Memory B cell (primary cell): ENCODE measurements around the gene CASZ1.

Experiments
- ATAC-seq: fragments of 150-1000 bp; cut with Tn5 transposase; 2 replicates; pipeline ENCODE4 v1.10.0; 2021; ENCODE audit warnings: low read depth, mild to moderate bottlenecking, moderate library complexity
- DNase-seq, 2 donors: peaks; one replicate each; pipeline ENCODE4 v3.0.0; 2022; ENCODE audit warnings: low spot score in 2 of 2
- H3K27ac Mint-ChIP-seq: one replicate; pipeline ENCODE4 v1.8.0; 2022; ENCODE audit warnings: mild to moderate bottlenecking, moderate library complexity, mixed read lengths
- H3K27me3 Mint-ChIP-seq: one replicate; pipeline ENCODE4 v1.8.0; 2022; ENCODE audit warnings: mixed read lengths
- H3K36me3 Mint-ChIP-seq: one replicate; pipeline ENCODE4 v1.8.0; 2022; ENCODE audit warnings: mild to moderate bottlenecking, mixed read lengths
- H3K4me1 Mint-ChIP-seq: one replicate; pipeline ENCODE4 v1.8.0; 2022; ENCODE audit warnings: mixed read lengths
- H3K4me3 Mint-ChIP-seq: one replicate; pipeline ENCODE4 v1.8.0; 2022; ENCODE audit warnings: mild to moderate bottlenecking, moderate library complexity, mixed read lengths
- H3K9me3 Mint-ChIP-seq: one replicate; pipeline ENCODE4 v1.8.0; 2022; ENCODE audit warnings: mixed read lengths

Gene CASZ1

DNA sequence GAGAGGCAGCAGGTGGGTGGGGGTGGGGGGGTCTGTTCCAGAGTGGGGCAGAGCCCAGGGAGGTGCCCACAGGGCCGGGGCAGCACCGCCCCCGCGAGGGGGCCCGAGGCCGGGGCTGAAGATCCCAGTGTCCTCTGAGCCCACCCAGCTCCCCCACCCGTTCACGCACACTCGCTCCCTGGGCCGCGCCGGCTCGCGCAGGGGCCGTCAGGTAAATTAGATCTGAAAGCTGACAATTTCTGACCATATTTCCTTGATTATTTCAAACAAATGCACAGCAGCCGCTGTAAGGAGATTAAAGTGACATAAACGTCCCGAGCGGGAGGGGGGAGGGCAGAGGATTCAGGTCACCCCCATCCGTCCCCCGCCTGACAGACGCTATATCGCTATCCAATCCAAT, 118.0 kb downstream of the CASZ1 start:
- Mint-ChIP-seq H3K36me3 (no peaks in the 10 kb centered on the region), H3K27ac (no peak overlapping the region), H3K4me1 (peaks cover 12% of the 10 kb centered on the region), H3K27me3 (no peaks in the 10 kb centered on the region), H3K9me3 (no peaks in the 10 kb centered on the region), H3K4me3 (no peak overlapping the region)
- DNase-seq, result no peak
- no peak for ATAC-seq

DNA sequence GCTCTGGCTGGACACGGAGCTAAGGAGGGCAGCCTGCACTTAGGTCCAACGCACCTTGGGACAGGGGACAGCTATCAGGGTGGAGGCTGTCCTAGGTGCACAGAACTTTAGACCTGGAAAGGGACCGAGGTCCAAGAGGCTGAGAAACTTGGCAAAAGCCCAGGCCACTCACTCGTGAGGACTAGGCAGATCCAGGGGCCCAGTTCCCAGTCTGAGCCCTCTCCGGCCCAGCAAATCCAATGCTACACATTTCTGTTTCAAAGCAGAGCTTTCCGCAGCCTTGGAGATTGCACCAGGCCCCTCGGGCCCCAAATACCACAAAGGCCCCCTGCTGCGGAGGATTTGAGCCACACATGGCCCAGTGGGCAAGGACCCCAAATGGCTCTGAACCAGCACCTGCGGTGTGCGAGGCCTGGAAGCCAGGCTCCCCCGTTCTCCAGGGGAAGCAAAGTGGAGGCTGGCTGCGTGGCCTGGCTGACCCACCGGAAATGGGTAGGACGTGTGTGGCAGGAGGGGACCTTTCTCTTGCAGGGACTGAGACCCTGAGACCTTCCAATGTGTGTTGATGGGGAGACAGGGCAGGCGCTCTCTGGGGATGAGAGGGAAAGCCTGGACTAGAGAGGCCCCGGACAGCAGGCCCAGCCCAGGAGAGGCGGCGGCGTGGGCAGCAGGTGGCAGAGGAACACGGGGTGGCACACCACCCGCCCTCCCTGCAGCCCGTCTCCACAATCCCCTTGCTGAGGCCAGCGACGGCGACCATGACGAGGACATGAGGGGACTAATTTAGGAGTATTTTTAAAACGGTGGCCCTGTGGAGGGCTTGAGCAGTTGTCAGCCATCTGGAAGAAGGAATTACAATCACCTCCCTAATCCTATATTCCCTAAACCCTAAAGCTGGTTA, 118.7 kb downstream of the CASZ1 start:
- Mint-ChIP-seq H3K9me3 (no peaks in the 10 kb centered on the region), H3K4me1 (peaks cover 9% of the 10 kb centered on the region), H3K27me3 (no peaks in the 10 kb centered on the region), H3K4me3 (no peak overlapping the region), H3K27ac (no peak overlapping the region), H3K36me3 (no peaks in the 10 kb centered on the region)
- no peak for DNase-seq
- ATAC-seq, result no peak

DNA sequence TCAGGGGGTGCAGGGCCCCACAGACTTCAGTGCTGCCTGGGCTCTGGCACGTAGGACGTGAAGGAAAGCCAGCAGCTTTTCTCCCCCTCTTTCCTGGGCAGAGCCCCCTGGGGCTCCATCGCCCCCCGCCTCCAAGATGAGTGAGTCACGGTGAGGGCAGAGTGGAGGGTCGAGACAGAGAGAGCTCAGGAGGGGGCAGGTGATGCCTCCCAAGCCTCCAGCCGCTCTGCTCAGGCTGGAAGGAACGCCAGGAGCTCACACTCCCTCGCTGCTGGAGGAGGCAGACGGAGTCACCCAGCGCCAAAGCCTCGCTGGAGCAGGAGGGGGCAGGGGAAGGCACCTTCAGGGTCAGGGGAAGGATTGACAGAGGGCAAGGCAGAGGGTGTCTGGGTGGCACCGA, 119.5 kb downstream of the CASZ1 start:
- Mint-ChIP-seq H3K9me3 (no peaks in the 10 kb centered on the region), H3K27me3 (no peaks in the 10 kb centered on the region), H3K27ac (peak overlapping the region; percentile 54), H3K4me3 (no peak overlapping the region), H3K4me1 (peaks cover 4% of the 10 kb centered on the region), H3K36me3 (no peaks in the 10 kb centered on the region)
- DNase-seq (no peak), ATAC-seq (no peak)

DNA sequence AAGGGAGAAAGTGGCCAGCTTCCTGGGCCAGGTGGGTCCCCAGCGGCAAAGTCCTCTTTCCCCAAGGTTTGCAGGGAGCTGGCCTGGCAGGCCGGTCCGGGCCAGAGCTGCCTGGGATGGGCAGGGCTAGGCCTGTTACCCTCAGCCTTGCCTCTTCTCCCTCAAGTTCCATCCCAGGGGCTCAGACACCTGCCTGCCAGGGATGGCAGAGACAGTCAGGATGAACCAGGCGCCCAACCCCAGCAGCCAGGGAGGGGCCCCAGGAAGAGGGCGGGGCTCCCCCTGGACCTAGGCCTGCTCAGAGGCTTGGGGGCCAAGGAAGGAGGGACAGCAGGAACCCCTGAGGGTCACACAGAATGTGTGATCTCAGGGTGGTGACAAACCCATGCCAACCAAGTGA, 120.6 kb downstream of the CASZ1 start:
- Mint-ChIP-seq H3K4me3 (no peak overlapping the region), H3K9me3 (no peaks in the 10 kb centered on the region), H3K27me3 (no peaks in the 10 kb centered on the region), H3K27ac (no peak overlapping the region), H3K4me1 (peaks cover 7% of the 10 kb centered on the region), H3K36me3 (no peaks in the 10 kb centered on the region)
- ATAC-seq (no peak), DNase-seq (no peak)

DNA sequence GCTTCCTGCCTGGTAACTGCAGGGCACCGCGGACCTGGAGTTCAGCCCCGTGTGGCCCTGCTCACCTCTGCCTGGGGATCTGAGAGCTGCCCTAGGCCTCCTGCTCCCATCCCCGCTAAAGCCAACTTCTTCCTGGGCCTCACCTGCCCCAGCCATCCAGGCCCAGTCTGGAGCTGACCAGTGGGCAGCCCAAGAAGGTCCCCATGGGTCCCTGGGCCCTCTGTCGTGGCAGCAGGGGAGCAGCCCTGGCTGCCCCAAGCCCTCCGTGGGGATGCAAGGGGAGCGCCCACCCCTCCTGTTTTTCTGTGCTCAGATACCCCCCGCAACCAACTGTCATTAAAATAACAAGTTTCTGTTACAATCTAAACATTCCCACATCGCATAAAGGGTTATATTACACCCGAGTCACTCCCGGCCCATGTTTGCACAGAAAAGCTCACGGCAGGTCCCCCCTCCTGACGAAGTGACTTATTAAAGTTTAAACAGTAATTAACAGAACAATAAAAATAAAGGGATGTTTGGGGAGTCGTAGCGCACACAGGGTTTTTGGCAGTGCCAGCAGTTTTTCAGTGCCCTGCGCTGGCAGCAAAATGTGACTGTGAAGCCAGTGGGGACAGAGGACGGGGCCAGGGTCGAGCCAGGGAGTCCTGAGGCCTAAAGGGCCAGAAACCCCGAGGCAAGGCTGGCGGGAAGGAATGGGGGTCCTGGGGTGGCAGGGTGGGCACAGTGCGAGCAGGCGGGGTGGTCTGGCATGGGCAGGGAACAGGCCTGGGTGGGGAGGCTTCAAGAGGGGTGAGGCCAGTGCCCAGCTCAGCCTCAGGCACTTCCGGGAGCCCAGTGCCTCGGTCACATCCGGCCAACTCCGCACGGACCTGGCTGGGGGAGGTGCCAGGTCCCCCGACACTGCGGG, 121.5 kb downstream of the CASZ1 start:
- H3K27ac Mint-ChIP-seq, result no peak overlapping the region
- H3K4me3 Mint-ChIP-seq, result no peak overlapping the region
- no peaks in the 10 kb centered on the region for H3K27me3 Mint-ChIP-seq
- H3K9me3 Mint-ChIP-seq, result no peaks in the 10 kb centered on the region
- no peak for DNase-seq
- H3K36me3 Mint-ChIP-seq, result no peaks in the 10 kb centered on the region
- ATAC-seq, result no peak
- H3K4me1 Mint-ChIP-seq, result peaks cover 9% of the 10 kb centered on the region

DNA sequence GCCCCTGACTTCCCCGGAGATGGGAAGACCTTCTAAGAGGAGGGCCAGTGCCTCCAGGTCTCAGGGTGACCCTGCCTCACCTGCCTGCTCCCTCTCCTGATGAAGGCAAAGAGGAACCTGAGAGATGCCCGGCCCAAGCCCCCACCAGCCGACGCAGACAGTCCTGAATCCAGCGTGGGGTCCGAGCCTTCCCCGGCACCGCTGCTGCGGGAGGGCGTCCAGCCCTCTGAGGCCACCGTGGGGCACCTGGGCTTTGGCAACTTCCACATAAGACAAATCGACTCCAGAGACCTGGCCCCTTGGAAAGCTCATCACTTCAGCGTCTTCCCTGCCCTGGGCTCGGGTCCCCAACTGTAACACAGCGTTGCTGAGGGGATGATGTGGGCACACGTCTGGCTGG, 122.2 kb downstream of the CASZ1 start:
- Mint-ChIP-seq H3K27ac (no peak overlapping the region), H3K27me3 (no peaks in the 10 kb centered on the region), H3K4me1 (peaks cover 6% of the 10 kb centered on the region), H3K4me3 (no peak overlapping the region), H3K36me3 (no peaks in the 10 kb centered on the region), H3K9me3 (no peaks in the 10 kb centered on the region)
- DNase-seq (no peak), ATAC-seq (no peak)

DNA sequence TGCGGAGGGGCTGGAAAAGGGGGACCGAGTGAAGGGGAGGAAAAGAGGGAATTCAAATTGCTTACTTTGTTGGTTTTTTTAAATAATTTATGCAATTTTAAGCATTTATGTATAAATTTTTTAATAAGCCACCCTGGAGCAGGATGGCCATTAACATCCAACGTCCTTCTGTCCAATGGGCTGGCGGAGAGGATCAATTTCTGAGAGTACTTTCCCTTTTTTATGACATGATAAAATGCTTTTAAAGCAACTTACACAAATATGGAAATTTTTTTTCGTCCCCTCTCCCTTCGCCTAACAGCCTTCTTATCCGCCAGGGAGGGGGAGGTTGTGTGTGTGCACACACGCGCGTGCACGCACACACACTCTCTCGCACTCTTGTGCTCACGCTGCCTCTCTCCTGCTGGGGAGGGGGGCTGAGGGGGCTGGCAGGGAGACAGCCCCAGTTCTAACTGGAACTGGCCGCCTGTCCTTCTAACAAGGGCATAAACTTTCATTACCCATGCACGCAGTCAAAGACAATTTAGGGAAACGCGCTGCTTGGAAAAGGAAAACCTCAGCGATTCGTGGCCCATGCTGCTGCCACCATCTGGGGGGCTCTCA, 123.2 kb downstream of the CASZ1 start:
- H3K4me3 Mint-ChIP-seq, result no peak overlapping the region
- H3K4me1 Mint-ChIP-seq, result peaks cover 6% of the 10 kb centered on the region
- no peaks in the 10 kb centered on the region for H3K9me3 Mint-ChIP-seq
- H3K36me3 Mint-ChIP-seq, result no peaks in the 10 kb centered on the region
- DNase-seq, result no peak
- H3K27ac Mint-ChIP-seq, result no peak overlapping the region
- ATAC-seq, result no peak
- no peaks in the 10 kb centered on the region for H3K27me3 Mint-ChIP-seq

DNA sequence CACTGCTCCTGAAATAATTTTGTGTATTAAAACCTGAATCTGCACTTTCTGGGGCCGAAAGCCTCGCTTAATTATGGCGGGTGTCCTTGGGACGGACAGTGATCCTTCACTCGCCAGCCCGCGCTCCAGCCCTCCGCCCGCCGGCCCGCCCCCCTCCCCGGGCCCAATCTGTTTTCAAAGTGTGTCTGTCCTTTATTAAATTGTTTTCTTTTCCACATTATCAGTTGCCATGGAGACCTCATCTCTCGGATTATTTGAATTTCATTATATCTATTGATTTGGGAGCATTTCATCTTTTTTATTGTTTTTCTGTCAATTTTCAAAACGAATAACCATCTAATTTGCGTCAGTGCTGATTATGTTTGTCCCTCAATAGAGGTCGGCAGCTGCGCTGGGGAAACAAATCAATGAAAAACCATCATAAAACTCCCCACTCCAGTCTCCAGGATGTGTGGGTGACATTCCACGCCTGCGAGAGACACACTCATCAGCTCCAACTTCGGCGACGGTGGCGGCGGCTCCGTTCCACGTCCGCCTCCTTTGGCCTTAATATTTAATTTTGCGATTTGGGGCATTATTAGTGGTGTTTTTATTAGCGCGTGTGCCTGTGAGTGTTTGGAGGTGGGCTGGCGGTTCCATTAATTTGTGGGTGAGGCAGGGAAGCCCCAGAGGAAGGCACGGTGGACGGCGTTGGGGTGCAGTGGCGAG, 123.9 kb downstream of the CASZ1 start:
- H3K27ac Mint-ChIP-seq, result no peak overlapping the region
- H3K36me3 Mint-ChIP-seq, result no peaks in the 10 kb centered on the region
- H3K27me3 Mint-ChIP-seq, result no peaks in the 10 kb centered on the region
- ATAC-seq (no peak), DNase-seq (no peak)
- H3K4me3 Mint-ChIP-seq, result no peak overlapping the region
- H3K9me3 Mint-ChIP-seq, result no peaks in the 10 kb centered on the region
- H3K4me1 Mint-ChIP-seq, result peaks cover 6% of the 10 kb centered on the region

DNA sequence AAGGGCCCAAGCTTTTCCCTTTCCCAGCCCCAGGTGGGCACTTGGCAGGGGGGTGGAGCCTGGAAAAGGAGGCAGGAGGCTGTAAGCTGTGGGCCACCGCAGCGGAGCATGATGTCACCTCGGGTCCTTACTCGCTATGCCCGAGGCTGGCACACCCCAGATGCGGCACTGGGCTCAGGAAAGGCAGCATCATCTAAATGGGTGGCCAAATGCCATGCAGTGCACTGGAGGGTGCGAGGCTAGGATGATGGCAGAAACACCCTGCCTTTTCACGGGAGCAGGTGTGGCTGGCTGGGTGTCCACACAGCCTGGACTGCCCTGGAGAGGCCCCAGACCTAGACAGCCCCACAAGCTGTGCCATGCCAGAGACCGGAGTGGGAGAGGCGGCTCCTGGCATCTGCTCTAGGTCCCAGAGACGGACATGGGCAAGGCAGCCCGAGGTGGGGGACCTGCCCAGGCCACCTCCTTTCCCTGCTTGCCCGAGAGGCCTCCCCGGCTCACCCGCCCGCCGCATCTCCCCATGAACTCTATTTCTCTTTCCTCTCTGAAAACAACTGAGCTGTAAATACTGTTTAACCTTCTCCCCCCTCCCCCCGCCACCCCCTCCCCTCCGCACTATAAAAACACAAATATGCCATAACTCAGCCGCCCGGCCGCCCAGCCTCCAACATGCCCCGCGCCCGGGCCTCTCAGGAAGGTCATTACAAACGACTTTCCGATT, 124.7 kb downstream of the CASZ1 start:
- no peak for ATAC-seq
- H3K4me1 Mint-ChIP-seq, result peaks cover 6% of the 10 kb centered on the region
- H3K27me3 Mint-ChIP-seq, result no peaks in the 10 kb centered on the region
- H3K27ac Mint-ChIP-seq, result no peak overlapping the region
- no peak for DNase-seq
- H3K9me3 Mint-ChIP-seq, result no peaks in the 10 kb centered on the region
- no peaks in the 10 kb centered on the region for H3K36me3 Mint-ChIP-seq
- H3K4me3 Mint-ChIP-seq, result no peak overlapping the region

DNA sequence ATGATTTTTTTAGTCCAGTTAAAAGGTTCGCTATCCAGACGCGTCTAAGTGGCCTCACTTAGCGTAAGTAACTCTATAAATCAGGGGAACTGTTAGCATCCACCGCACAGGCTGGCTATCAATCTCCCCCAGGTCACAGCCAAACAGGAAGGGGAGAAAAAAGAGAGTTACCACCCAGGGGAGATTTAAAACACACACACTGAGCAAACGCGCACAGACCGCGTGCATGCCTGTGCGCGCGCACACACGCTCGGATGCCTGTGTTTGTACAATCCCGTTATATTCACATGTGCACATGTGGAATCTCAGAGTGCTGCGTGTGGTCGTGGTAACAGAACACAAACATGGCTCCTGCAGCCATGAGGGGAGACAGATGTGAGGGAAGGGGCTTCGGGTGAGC, 125.4 kb downstream of the CASZ1 start:
- no peak overlapping the region for H3K27ac Mint-ChIP-seq
- no peaks in the 10 kb centered on the region for H3K9me3 Mint-ChIP-seq
- DNase-seq (no peak), ATAC-seq (peak; percentile 10)
- peaks cover 6% of the 10 kb centered on the region for H3K4me1 Mint-ChIP-seq
- H3K36me3 Mint-ChIP-seq, result no peaks in the 10 kb centered on the region
- no peaks in the 10 kb centered on the region for H3K27me3 Mint-ChIP-seq
- no peak overlapping the region for H3K4me3 Mint-ChIP-seq

DNA sequence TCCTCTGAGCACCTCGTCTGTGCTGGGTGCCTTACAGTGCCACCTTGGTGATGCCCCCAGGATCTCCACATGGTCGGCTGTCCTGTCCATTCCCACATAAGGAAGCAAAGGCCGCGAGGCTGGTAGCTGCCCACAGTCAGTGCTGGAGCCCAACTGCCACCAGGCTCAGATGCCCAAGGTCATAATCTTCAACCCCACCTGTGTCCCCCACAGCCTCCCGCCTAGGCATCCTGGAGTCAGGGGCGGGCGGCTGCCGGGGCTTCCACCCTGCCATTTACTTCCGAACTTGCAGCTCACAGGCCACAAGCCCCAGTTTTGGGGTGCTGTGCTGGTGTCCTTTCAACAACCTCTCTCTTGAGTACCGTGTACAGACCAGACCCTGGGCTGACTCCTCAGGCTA, 126.3 kb downstream of the CASZ1 start:
- Mint-ChIP-seq H3K36me3 (peaks cover 2% of the 10 kb centered on the region), H3K4me1 (peaks cover 6% of the 10 kb centered on the region), H3K27ac (no peak overlapping the region), H3K4me3 (no peak overlapping the region), H3K27me3 (no peaks in the 10 kb centered on the region), H3K9me3 (no peaks in the 10 kb centered on the region)
- no peak for ATAC-seq
- DNase-seq, result no peak

DNA sequence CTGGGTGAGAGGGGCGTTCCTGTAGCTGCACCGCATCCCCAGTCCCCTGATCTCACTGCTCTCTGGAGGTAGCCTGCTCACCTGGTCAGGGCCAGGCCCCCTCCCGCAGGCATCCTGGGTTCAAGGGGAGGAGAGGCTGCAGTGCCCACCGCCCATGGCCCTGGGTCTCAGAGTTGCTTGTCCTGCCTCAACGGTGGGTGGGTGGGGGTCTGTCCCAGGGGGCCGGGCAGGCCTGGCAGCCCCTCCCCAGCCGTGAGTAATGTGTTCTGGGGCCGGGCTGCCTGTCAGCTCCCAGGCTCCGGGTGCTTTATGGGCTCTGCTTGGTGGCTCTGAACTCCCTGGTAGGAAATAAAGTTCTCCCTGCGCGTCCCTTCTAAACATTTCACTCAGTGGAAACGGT, 126.9 kb downstream of the CASZ1 start:
- no peak overlapping the region for H3K4me3 Mint-ChIP-seq
- H3K36me3 Mint-ChIP-seq, result peaks cover 2% of the 10 kb centered on the region
- H3K9me3 Mint-ChIP-seq, result no peaks in the 10 kb centered on the region
- DNase-seq (no peak), ATAC-seq (no peak)
- no peaks in the 10 kb centered on the region for H3K27me3 Mint-ChIP-seq
- H3K4me1 Mint-ChIP-seq, result peaks cover 6% of the 10 kb centered on the region
- no peak overlapping the region for H3K27ac Mint-ChIP-seq
